ENCODE results near the gene PSME1.

Gene PSME1

GRCh38 chr14:24146978-24147760 lies 11.2 kb downstream of the PSME1 start, which contains the start of gene RNF31:
TSS of gene RNF31 (plus strand) at chr14:24147498. CDS start at chr14:24147699, 201 bp downstream.
- peak; percentile 99 for DNase-seq (ENCODE audit: low read depth, low spot score)

- peak; percentile 36 for DNase-seq (ENCODE audit: low read depth, low spot score)
These were observed 11.9 kb downstream of the PSME1 start for GRCh38 chr14:24147761-24148428.

GRCh38 chr14:24149302-24149969 lies 13.4 kb downstream of the PSME1 start:
- no peak for DNase-seq (ENCODE audit: low read depth, low spot score)

GRCh38 chr14:24150061-24150460 lies 14.1 kb downstream of the PSME1 start:
- DNase-seq (ENCODE audit: low read depth, low spot score) = no peak

- DNase-seq (ENCODE audit: low read depth, low spot score) = no peak
These were observed 14.6 kb downstream of the PSME1 start for GRCh38 chr14:24150567-24150966.

- DNase-seq (ENCODE audit: low read depth, low spot score) = no peak
These were observed 15.0 kb downstream of the PSME1 start for GRCh38 chr14:24150993-24151392.

GRCh38 chr14:24151404-24152080 lies 15.5 kb downstream of the PSME1 start:
- no peak for DNase-seq (ENCODE audit: low read depth, low spot score)

- no peak for DNase-seq (ENCODE audit: low read depth, low spot score)
These were observed 19.1 kb downstream of the PSME1 start for GRCh38 chr14:24155100-24155499.

- no peak for DNase-seq (ENCODE audit: low read depth, low spot score)
These were observed 20.8 kb downstream of the PSME1 start for GRCh38 chr14:24156840-24157239.

- no peak for DNase-seq (ENCODE audit: low read depth, low spot score)
These were observed 21.3 kb downstream of the PSME1 start for GRCh38 chr14:24157331-24157730.

GRCh38 chr14:24159777-24160498 lies 23.9 kb downstream of the PSME1 start:
- no peak for DNase-seq (ENCODE audit: low read depth, low spot score)

- no peak for DNase-seq (ENCODE audit: low read depth, low spot score)
These were observed 24.5 kb downstream of the PSME1 start for GRCh38 chr14:24160499-24160849.

GRCh38 chr14:24160850-24161804 lies 25.1 kb downstream of the PSME1 start, which contains the start of gene IRF9:
TSS of gene IRF9 (plus strand) at chr14:24161265. CDS start at chr14:24162145, 880 bp downstream.
- DNase-seq (ENCODE audit: low read depth, low spot score) = peak; percentile 98

GRCh38 chr14:24162093-24162492 lies 26.1 kb downstream of the PSME1 start:
- DNase-seq (ENCODE audit: low read depth, low spot score) = no peak

GRCh38 chr14:24164518-24164991 lies 28.6 kb downstream of the PSME1 start:
- no peak for DNase-seq (ENCODE audit: low read depth, low spot score)

GRCh38 chr14:24165785-24166184 lies 29.8 kb downstream of the PSME1 start:
- DNase-seq (ENCODE audit: low read depth, low spot score) = no peak

- DNase-seq (ENCODE audit: low read depth, low spot score) = no peak
These were observed 31.6 kb downstream of the PSME1 start for GRCh38 chr14:24167469-24168114.

- DNase-seq (ENCODE audit: low read depth, low spot score) = peak; percentile 99
These were observed 35.6 kb downstream of the PSME1 start, which contains the start of gene REC8 for GRCh38 chr14:24171422-24172260. TSS of gene REC8 (plus strand) at chr14:24172080. CDS start at chr14:24172553, 473 bp downstream.
